Measurements from ENCODE around the gene PLEKHA7. TPM values are rescaled to one million over a fixed set of nuclear protein-coding genes. Genes with fewer than 3 reads are reported as not detected.

The PLEKHA7 gene
- total RNA-seq, 1 donor from 2014 or later: 18.2 TPM

- TF ChIP-seq CTCF (conservative IDR thresholded peaks at IDR 0.05): no peak
- no peaks in the 10 kb centered on the region for H3K36me3 Mint-ChIP-seq (ENCODE audit: low read depth)
- no peak for DNase-seq (ENCODE audit: low read depth, low spot score)
- H3K4me1 Mint-ChIP-seq: peaks cover 48% of the 10 kb centered on the region
- H3K9me3 Mint-ChIP-seq: no peaks in the 10 kb centered on the region
- H3K27me3 Mint-ChIP-seq (ENCODE audit: low read depth): no peaks in the 10 kb centered on the region
- H3K27ac Mint-ChIP-seq (ENCODE audit: unreplicated experiment): no peak overlapping the region
- no peak overlapping the region for H3K4me3 Mint-ChIP-seq
Observed at GRCh38 chr11:16778876-16779275, 235.3 kb downstream of the PLEKHA7 start.

- Mint-ChIP-seq H3K4me3 (no peak overlapping the region), H3K9me3 (no peaks in the 10 kb centered on the region), H3K36me3 (ENCODE audit: low read depth) (no peaks in the 10 kb centered on the region), H3K27me3 (ENCODE audit: low read depth) (no peaks in the 10 kb centered on the region), H3K4me1 (peaks cover 44% of the 10 kb centered on the region), H3K27ac (ENCODE audit: unreplicated experiment) (peak overlapping the region; percentile 43)
- DNase-seq (ENCODE audit: low read depth, low spot score): no peak
- TF ChIP-seq CTCF (conservative IDR thresholded peaks at IDR 0.05): no peak
Observed at GRCh38 chr11:16778286-16778685, 235.9 kb downstream of the PLEKHA7 start.

- H3K27ac Mint-ChIP-seq (ENCODE audit: unreplicated experiment): peak overlapping the region; percentile 67
- H3K9me3 Mint-ChIP-seq: no peaks in the 10 kb centered on the region
- H3K27me3 Mint-ChIP-seq (ENCODE audit: low read depth): no peaks in the 10 kb centered on the region
- peaks cover 44% of the 10 kb centered on the region for H3K4me1 Mint-ChIP-seq
- H3K36me3 Mint-ChIP-seq (ENCODE audit: low read depth): no peaks in the 10 kb centered on the region
- no peak overlapping the region for H3K4me3 Mint-ChIP-seq
- TF ChIP-seq CTCF (conservative IDR thresholded peaks at IDR 0.05): no peak
- no peak for DNase-seq (ENCODE audit: low read depth, low spot score)
Observed at GRCh38 chr11:16777613-16777975, 236.6 kb downstream of the PLEKHA7 start.

GRCh38 chr11:16776711-16777612, 237.3 kb downstream of the PLEKHA7 start:
- H3K4me1 Mint-ChIP-seq: peaks cover 37% of the 10 kb centered on the region
- no peak for DNase-seq (ENCODE audit: low read depth, low spot score)

GRCh38 chr11:16775614-16776283, 238.5 kb downstream of the PLEKHA7 start:
- Mint-ChIP-seq H3K36me3 (ENCODE audit: low read depth) (no peaks in the 10 kb centered on the region), H3K27me3 (ENCODE audit: low read depth) (no peaks in the 10 kb centered on the region), H3K4me3 (no peak overlapping the region), H3K27ac (ENCODE audit: unreplicated experiment) (peak overlapping the region; percentile 71), H3K4me1 (peaks cover 35% of the 10 kb centered on the region), H3K9me3 (no peaks in the 10 kb centered on the region)
- TF ChIP-seq CTCF (conservative IDR thresholded peaks at IDR 0.05): no peak
- DNase-seq (ENCODE audit: low read depth, low spot score): no peak

More at GRCh38 chr11:16776711-16777612, 237.3 kb downstream of the PLEKHA7 start:
- TF ChIP-seq CTCF (conservative IDR thresholded peaks at IDR 0.05): no peak
- no peaks in the 10 kb centered on the region for H3K27me3 Mint-ChIP-seq (ENCODE audit: low read depth)
- no peaks in the 10 kb centered on the region for H3K36me3 Mint-ChIP-seq (ENCODE audit: low read depth)
- peak overlapping the region; percentile 88 for H3K27ac Mint-ChIP-seq (ENCODE audit: unreplicated experiment)
- no peak overlapping the region for H3K4me3 Mint-ChIP-seq
- no peaks in the 10 kb centered on the region for H3K9me3 Mint-ChIP-seq
